ENCODE data around the gene GYPE.
"Not testable (repeated sequence)": the region's sequence is repeated elsewhere in the genome, so short reads cannot be mapped to it uniquely, and the experiment has no call there.

Gene GYPE

DNA sequence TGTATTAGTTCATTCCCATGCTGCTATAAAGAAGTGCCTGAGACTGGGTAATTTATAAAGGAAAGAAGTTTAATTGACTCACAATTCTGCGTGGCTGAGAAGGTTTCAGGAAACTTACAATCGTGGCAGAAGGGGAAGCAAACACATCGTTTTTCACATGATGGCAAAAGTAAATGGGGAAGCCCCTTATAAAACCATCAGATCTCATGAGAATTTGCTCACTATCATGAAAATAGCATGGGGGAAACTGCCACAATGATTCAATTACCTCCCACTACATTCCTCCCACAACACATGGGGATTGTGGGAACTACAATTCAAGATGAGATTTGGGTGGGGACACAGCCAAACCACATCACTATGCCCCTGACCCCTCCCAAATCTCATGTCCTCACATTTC is 35.4 kb downstream of the GYPE start:
- DNase-seq (ENCODE audit: low read depth): not testable (repeated sequence)

DNA sequence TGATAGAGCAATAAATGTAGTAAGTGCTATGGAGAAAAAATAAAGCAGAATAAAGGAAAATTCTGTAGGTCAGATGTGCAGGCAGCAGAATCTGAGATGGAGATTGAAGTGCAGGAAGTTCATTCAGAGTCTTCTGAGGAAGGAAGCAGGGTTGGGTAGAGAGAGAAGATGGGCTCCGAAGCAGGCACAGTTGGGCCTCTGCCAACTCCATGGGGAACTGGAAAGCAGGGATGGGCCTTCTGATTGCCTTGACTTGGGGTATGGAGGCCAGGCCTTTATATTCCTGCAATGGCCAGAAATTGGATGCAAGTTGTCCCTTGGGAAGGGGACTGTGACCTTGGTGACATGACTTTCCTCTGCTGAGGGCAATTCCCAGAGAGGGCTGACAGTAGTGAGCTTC is 42.6 kb downstream of the GYPE start:
- not testable (repeated sequence) for DNase-seq (ENCODE audit: low read depth)

DNA sequence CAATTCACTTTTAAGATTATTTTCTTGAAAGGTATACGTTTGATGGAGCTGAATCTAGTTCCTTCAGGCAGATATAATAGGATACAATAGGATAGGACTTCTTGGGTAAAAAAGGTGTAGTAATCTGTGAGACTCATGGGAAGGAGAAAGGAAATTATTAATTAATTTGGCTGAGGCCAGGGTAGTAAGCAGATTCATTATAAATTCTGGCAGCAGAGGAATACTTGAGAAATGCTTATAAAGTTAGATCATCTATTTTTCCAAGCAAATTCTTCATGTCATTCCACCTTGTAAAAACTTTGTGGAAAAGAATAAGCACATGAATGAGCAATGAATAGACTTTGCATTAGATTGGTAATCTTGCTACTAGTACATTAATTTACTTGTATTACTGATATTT is 46.9 kb downstream of the GYPE start:
- no peak for DNase-seq (ENCODE audit: low read depth)

DNA sequence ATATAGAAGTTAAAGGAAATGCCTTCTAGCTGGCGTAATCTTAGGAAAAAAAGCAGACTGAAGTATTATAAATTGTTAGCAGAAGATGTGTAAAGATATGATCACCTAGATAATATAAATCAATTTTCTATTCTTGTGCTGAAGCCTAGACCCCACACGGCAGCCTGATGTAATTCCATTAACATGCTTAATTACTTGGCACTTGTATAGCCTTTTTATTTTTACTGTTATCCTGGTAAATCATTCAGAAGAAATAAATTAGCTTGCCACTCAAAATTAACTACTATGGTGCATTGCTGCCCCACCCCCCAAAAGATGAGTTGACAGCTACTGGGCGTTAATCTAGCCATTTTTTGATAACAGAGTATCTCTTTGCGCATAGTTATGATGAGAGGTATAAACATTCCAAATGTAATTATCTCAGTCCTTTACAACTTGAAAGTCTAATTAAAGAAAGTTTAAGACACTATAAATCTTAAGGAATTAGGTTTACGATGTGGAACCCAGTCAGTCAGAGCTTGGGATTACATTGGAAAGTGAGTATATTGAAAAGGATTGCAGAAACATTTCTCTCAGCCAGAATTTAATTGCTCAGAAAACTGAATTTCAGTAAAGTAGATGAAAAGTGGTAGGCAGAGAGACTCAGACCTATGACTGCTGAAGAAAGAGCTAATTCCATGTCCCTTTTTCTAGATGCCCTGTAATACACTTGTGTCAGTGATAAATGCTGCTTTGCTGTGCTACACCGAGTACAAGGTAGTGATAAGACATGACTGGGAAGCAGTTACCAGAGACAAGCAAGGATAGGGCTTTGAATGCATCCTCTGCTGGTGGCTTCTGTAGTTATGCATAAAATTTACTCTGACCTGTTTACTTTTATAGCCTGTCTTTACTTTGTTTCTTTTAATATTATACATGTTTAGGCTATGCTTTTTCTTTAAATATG is 47.7 kb downstream of the GYPE start:
- not testable (repeated sequence) for DNase-seq (ENCODE audit: low read depth)

DNA sequence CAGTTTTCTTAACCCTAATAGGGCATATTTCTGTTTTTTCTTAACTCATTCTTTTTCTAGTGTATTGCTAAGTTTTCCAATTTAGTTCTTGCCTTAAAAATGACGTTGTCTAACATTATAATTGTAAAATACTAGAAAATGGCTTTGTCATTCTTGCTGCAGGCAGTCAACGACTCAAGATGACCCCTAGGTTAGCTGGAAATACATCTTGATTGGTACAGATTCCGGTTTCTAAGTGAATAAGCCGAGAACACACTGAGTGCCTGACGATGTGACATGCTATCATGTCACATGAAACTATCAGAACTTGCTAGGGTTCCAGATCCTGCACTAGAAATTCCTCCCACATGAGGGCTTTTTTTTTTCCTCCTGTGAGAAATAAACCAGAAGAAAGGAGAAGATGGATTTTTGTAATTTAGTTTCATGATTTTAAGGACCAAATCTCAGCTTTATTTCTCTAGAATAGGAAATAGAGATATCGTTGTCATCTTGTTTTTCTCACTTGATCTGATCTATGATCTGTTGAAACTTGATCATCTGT is 49.3 kb downstream of the GYPE start:
- DNase-seq (ENCODE audit: low read depth): not testable (repeated sequence)

DNA sequence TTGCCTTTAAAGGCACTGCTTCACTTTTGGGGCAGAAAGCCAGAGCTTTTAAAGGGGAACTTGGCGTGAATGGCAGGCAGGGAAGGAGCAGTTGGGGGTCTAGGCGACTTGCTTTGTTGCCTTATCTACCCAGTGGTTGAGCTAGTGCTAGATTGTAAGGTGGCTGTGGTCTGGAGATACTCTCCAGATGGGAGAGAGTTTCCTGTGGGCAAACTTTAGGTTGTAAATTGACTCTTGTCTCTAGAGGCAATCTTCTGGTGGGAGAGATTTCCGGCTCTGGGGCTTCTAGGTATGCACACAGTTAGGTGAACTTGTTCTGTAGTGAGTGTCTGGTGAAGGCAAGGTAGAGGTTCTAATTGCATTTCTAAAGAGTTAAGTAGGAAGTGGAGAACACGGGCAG is 50.7 kb downstream of the GYPE start:
- DNase-seq (ENCODE audit: low read depth): peak; percentile 59

DNA sequence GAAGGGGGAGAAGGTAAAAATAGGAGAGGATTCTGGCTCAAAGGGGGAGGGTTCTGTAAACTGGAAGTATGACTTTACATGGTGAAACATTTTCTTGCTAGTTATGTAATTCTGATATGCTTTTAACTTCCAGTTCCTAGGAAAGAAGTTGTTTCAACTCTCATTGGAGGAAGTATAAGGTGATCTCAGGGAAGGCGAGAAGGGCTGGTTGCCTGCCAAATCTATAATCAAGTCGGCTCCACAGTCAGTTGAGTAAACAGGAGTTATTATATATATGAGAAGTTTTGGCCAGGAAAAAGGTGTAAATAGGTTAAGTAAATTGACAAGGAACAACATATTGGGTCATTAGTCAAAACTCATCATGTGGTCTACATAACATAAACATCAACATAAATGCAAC is 56.1 kb downstream of the GYPE start:
- not testable (repeated sequence) for DNase-seq (ENCODE audit: low read depth)

DNA sequence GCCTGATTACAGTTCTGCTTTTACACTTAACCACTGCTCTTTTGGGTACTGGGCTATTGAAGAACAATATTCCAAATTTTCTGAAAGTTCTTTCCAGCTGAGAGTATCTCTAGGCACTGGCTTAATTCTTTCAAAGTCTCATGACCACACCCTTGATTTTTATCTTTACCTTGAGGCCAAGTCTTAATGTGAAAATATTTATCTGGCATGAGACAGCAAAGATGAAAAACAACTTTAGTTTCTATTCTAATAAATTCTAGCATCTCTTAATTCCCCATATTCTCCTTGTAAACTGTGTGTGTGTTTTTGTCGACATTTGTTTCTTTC is 61.9 kb downstream of the GYPE start:
- DNase-seq (ENCODE audit: low read depth): not testable (repeated sequence)

DNA sequence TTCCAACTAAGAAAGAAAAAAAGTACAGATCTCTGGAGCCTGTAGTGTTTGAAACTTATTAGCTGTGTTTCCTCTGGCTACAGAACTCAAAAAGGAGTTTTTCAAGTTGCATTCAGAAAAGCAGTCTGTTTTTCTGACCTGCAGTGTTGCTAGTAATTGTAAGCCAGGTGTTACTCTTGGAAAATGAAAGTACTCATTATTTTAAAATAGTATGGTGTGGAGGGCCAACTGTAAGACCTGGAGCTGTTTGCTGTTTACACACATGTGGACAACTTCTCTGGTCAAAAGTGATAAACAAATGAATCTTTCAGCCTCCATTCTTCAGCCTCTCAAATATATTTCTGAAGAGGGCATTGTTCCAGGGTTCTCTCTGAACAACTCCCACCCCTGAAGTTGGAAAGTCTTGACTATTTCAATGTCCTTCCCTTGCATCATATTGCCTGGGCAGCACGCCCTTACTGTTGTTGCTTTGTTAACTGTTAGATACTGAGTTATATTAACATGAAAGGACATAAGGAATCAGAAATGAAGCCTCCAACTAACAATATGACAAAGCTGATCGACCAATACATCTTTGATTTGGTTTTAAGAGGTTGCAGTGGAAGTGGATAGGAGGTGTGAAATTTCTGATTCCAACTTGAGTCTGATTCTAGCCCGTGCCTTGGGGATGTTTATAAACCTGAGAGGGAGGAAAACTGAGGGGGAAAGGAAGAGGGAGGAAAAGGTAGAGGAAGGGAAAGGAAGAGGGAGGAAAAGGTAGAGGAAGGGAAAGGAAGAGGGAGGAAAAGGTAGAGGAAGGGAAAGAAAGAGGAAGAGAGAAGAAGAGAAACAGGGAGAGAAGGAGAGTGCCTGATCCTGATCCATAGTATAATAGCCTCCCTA is 62.5 kb downstream of the GYPE start:
- DNase-seq (ENCODE audit: low read depth): not testable (repeated sequence)

DNA sequence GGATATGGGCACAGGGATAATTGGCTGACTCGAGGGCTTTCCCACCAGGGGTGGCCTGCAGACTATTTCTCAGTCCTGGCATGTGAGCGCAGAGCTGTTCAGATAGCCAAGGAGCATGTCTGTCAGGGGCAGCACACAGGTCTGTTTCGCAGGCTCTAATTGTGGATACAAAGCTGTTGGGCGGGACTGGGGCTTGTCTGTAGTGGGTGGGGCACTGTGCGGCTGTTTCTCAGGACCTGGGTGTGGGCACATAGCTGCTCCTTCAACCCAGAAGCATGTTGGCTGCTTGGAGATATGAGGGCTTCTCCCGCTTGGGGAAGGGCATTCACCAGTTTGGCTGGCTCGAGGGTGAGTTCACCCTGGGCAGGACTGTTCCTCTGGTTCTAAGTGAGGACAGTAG is 65.9 kb downstream of the GYPE start:
- DNase-seq (ENCODE audit: low read depth): not testable (repeated sequence)

DNA sequence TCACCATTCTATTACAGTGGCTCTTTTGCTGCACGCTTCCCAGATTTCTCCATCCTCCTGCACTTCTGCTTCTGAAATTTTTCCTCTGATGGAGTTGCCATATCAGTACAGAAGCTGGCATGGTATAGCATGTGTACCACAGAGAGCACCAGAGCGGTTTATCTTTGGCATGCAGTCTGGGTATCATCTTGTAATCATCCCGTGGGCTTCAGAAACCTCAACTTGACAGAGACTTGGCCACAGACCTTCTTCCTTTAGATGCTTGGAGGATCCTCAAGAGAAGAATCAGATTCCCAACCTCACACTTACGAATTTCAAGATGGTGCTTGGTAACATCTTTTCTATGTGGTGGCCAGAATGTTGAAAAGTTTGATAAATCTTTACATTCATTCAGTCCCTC is 71.2 kb downstream of the GYPE start:
- not testable (repeated sequence) for DNase-seq (ENCODE audit: low read depth)

DNA sequence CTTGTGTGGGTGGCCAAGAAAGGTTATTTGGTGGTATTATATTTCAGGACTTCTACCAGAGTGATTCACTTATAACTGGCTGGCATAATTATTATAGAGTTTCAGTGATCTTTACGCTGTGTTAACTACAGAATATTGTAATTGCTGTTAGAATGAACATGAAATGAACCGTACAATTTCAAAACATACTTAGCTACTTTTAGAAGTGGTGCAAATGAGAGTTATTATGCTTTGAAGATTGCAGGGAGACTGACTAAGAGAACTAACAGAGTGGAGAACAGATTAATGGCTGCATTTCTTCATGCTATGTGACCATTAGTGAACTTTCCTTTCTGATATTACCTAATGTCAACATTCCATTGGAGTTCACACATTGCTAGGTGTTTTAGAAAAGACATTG is 71.7 kb downstream of the GYPE start:
- not testable (repeated sequence) for DNase-seq (ENCODE audit: low read depth)

DNA sequence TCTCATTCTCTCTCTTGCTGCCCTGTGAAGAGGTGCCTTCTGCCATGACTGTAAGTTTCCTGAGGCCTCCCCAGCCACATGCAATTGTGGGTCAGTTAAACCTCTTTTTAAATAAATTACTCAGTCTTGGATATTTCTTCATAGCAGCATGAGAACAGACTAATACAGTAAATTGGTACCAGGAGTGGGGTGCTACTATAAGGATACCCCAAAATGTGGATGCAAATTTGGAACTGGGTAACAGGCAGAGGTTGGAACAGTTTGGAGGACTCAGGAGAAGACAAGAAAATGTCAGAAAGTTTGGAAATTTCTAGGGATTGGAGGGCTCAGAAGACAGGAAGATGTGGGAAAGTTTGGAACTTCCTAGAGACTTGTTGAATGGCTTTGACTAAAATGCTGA is 74.8 kb downstream of the GYPE start:
- not testable (repeated sequence) for DNase-seq (ENCODE audit: low read depth)

DNA sequence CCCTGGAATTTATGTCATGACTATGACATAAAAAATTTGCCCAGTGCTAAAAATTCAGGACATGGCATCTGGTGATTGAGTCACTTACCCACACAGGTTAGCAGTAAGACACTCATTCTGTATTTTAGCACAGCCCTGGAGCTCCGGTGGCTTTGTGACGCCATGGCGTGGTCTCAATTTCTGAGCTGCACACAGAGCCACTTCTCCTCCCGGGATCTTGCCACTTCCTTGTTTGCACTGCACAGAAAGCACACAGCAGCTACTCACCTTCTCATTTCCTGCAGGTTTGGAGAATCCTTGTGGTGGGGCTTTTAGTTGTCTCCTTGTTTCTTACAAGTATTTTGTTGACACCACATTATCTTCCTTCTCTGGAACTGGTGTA is 76.1 kb downstream of the GYPE start:
- not testable (repeated sequence) for DNase-seq (ENCODE audit: low read depth)

Measured in CMK (cell line).